Heart left ventricle (tissue), 13 donors: ENCODE data around the gene PAX5.

Experiments
- POLR2A ChIP-seq, 2 donors: fragments of 450-650 bp; IDR thresholded peaks; one replicate each; pipeline ENCODE4 v1.6.1; 2017; ENCODE audit warnings: antibody characterized with exemption in 2 of 2, mild to moderate bottlenecking in 2 of 2, moderate library complexity in 2 of 2
- TF ChIP-seq, protein P1 (sequence below), 12 donors: fragments of 200-600 bp; sonication (generic) in 4 of 12; IDR thresholded peaks; one replicate each; pipeline versions ENCODE4 v1.5.0 to v1.8.0; 2018 to 2022; ENCODE audit warnings: antibody characterized with exemption in 12 of 12, mild to moderate bottlenecking in 5 of 12
- donor health status: ischemic (EF 13 %, LVEDD 7.1; RV severe dilation, severe dysfunction).
- donor health status: DM: no; HTN: yes; CAD: no.
- donor health status: DM: no; HTN: no; CAD: no.
- donor health status: ischemic (EF 25% LVEDD 6.9; RV normal size, moderate dysfunction).
- donor health status: ischemic (EF 25% LVEDD 5.7; RV mildly dilated, moderate dysfunction).
- donor health status: ischemic (EF 35%, LVEDD 5.7; RV mildly dilated, moderate dysfunction).
- donor health status: nonischemic (EF 11% LVEDD 7.7; RV severe dilation, severe dysfunction).
- donor health status: DM: yes; HTN: yes; CAD: no.
- donor health status: PGD.
- donor health status: ischemic (EF 29% LVEDD 5.4; RV normal size, mild dysfunction).
- donor health status: nonischemic (EF 23%, LVEDD 6.1; RV moderate dilation, normal function).

DNA sequence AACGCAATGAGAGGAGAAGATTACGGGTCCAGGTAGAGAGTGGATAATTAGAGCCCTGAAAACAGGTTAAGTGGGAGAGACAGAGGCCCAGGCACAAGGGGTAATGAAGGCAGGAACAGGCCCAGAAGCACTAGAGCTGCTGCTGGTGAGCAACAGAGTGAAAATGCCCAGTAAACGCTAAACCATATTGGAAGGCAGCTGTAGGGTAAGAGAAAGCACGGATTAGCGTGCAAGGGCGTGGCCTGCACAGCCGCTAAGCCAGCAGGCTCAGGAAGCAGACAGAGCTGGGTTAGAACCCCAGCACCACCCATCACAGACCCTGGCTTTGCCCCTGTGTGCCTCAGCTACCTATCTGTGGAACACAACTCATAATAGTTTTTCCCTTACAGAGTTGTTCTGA is 93.2 kb downstream of the PAX5 start:
- TF ChIP-seq POLR2A (IDR thresholded peaks at IDR 0.05), result no peak
- TF ChIP-seq, protein P1, sequence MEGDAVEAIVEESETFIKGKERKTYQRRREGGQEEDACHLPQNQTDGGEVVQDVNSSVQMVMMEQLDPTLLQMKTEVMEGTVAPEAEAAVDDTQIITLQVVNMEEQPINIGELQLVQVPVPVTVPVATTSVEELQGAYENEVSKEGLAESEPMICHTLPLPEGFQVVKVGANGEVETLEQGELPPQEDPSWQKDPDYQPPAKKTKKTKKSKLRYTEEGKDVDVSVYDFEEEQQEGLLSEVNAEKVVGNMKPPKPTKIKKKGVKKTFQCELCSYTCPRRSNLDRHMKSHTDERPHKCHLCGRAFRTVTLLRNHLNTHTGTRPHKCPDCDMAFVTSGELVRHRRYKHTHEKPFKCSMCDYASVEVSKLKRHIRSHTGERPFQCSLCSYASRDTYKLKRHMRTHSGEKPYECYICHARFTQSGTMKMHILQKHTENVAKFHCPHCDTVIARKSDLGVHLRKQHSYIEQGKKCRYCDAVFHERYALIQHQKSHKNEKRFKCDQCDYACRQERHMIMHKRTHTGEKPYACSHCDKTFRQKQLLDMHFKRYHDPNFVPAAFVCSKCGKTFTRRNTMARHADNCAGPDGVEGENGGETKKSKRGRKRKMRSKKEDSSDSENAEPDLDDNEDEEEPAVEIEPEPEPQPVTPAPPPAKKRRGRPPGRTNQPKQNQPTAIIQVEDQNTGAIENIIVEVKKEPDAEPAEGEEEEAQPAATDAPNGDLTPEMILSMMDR (IDR thresholded peaks at IDR 0.05), result no peak
